Stomach (tissue), 9 donors: ENCODE results near the gene STAC2. TPM values are rescaled to one million over a fixed set of nuclear protein-coding genes. Genes with fewer than 3 reads are reported as not detected.

Source experiments
- DNase-seq, 2 donors: peaks; one replicate each; pipeline versions ENCODE4 v3.0.0 to v3.0.0-alpha.2; 2013 to 2019
- H3K27ac ChIP-seq, 5 donors: fragments of 200-600 bp in 4 of 5; sonication (generic) in 4 of 5; one replicate each; pipeline ENCODE4 v1.5.1; 2013 to 2019; ENCODE audit warnings: mild to moderate bottlenecking in 1 of 5, moderate library complexity in 1 of 5
- H3K27me3 ChIP-seq, 3 donors: fragments of 200-600 bp; sonication (generic); one replicate each; pipeline ENCODE4 v1.5.1; 2017 to 2019; ENCODE audit warnings: mixed run types in 1 of 3
- H3K36me3 ChIP-seq, 4 donors: fragments of 200-600 bp; sonication (generic); 1 replicate in 3 of 4; 2 replicates in 1 of 4; pipeline ENCODE4 v1.5.1; 2016 to 2019
- H3K4me1 ChIP-seq, 4 donors: fragments of 200-600 bp; sonication (generic); one replicate each; pipeline ENCODE4 v1.5.1; 2016 to 2019
- H3K4me3 ChIP-seq, 4 donors: fragments of 200-600 bp; sonication (generic) in 3 of 4; one replicate each; pipeline ENCODE4 v1.5.1; 2016 to 2019; ENCODE audit warnings: mild to moderate bottlenecking in 1 of 4
- H3K9me3 ChIP-seq, 4 donors: fragments of 200-600 bp; sonication (generic); one replicate each; pipeline ENCODE4 v1.5.1; 2016 to 2019
- CTCF ChIP-seq, 7 experiments: fragments of 450-650 bp in 4 of 7; fragments of 200-600 bp in 3 of 7; sonication (generic) in 3 of 7; IDR thresholded peaks; one replicate each; pipeline ENCODE4 v1.5.1; 2016 to 2019; ENCODE audit warnings: antibody characterized with exemption in 7 of 7, control low read depth in 2 of 7, mild to moderate bottlenecking in 1 of 7
- EP300 ChIP-seq: sonication (generic); formaldehyde crosslinking; IDR thresholded peaks from one replicate; pipeline ENCODE4 v1.6.1; 2017; ENCODE audit warnings: antibody characterized with exemption
- POLR2A ChIP-seq, 4 donors: fragments of 450-650 bp; IDR thresholded peaks; one replicate each; pipeline ENCODE4 v1.6.1; 2016; ENCODE audit warnings: antibody characterized with exemption in 4 of 4, control low read depth in 2 of 4, mild to moderate bottlenecking in 1 of 4, moderate library complexity in 1 of 4
- POLR2AphosphoS5 ChIP-seq, 3 donors: sonication (generic); formaldehyde crosslinking; IDR thresholded peaks; one replicate each; pipeline ENCODE4 v1.6.1; 2016; ENCODE audit warnings: antibody characterized with exemption in 3 of 3
- WGBS, 5 donors: extraction: QIAGEN DNeasy Blood & Tissue Kit in 3 of 5; methylation state at CpG; one replicate each; pipeline versions ENCODE4 v1.1.5 to v1.1.7; 2013 to 2018; 5-methylcytosine and 5-hydroxymethylcytosine counted together
- intact Hi-C: fragments of 100-400 bp; cut with DNase I; formaldehyde crosslinking; loops from one replicate; pipeline ENCODE4 v1.15.1; 2023; ENCODE audit warnings: low total_unique reads
- polyA plus RNA-seq, 3 donors: library from polyadenylated mRNA; stranded (reverse); fragments of 200-250 nt; gene quantifications; one replicate each; pipeline ENCODE4 v1.2.3, GENCODE V29; 2013
- total RNA-seq, 5 donors: library from RNA; depleted of rRNA; stranded (reverse); fragments of >200 nt; gene quantifications; one replicate each; pipeline versions ENCODE4 v1.1.0 to v1.2.3, GENCODE V29; 2014 to 2016
- donor health status: healthy with polysubstance abuse.
- donor health status: Bipolar disorder and iron deficiency.
- donor health status: healthy.

Gene STAC2
- total and polyA plus RNA-seq, 8 donors = under 0.01 to 0.20 (median 0.15) TPM; not detected in 5

- Histone ChIP-seq H3K4me3 (peak overlapping the region; percentile 70 to 83 (median 78)), H3K9me3 (no peaks in the 10 kb centered on the region), H3K27me3 (no peaks in the 10 kb centered on the region), H3K36me3 (peaks cover 19 to 31% (median 27%) of the 10 kb centered on the region in 4 donors), H3K4me1 (peaks cover 38 to 84% (median 67%) of the 10 kb centered on the region in 4 donors), H3K27ac (peak overlapping the region in 4 of 5 donors; percentile 74 to 97 (median 96))
- TF ChIP-seq EP300 = no peak
- no peak for TF ChIP-seq CTCF (IDR thresholded peaks at IDR 0.05)
- no peak for TF ChIP-seq POLR2A (IDR thresholded peaks at IDR 0.05)
- no peak for TF ChIP-seq POLR2AphosphoS5 (IDR thresholded peaks at IDR 0.05)
- 60 to 79% (median 66%) methylated on average over 4 of the region's 4 CpGs for WGBS, 5 donors
- intact Hi-C loops = no loop called here
- no peak for DNase-seq
Observed at GRCh38 chr17:39198186-39198566, 27.6 kb downstream of the STAC2 start.

GRCh38 chr17:39197380-39198185, 28.2 kb downstream of the STAC2 start, which contains the start of gene CACNB1:
Gene CACNB1, minus strand, starts transcription at chr17:39197669. Its CDS starts 174 bp downstream, at chr17:39197495.
- H3K36me3 ChIP-seq = peaks cover 13 to 31% (median 26%) of the 10 kb centered on the region in 4 donors
- TF ChIP-seq POLR2AphosphoS5 (IDR thresholded peaks at IDR 0.05) (peak in 2 of 3 donors; percentile 41 to 62), EP300 (no peak)
- peak; percentile 72 to 94 for DNase-seq
- no peaks in the 10 kb centered on the region for H3K9me3 ChIP-seq
- H3K27me3 ChIP-seq = no peaks in the 10 kb centered on the region
- H3K4me3 ChIP-seq = peak within 1 kb of the TSS; percentile 70 to 83 (median 78)
- intact Hi-C loops = no loop called here
- 0 to 1% (median 1%) methylated on average over 5 to 55 of the region's 55 CpGs for WGBS, 5 donors
- H3K4me1 ChIP-seq = peaks cover 38 to 78% (median 65%) of the 10 kb centered on the region in 4 donors
- peak within 1 kb of the TSS; percentile 67 to 97 (median 96) for H3K27ac ChIP-seq

- intact Hi-C loops = no loop called here
- DNase-seq = peak in 1 of 2 donors; percentile 69
- Histone ChIP-seq H3K27ac (peak overlapping the region in 4 of 5 donors; percentile 74 to 97 (median 96)), H3K4me3 (peak overlapping the region; percentile 70 to 83 (median 78)), H3K36me3 (peaks cover 5 to 31% (median 26%) of the 10 kb centered on the region in 4 donors), H3K4me1 (peaks cover 38 to 70% (median 59%) of the 10 kb centered on the region in 4 donors), H3K9me3 (no peaks in the 10 kb centered on the region), H3K27me3 (no peaks in the 10 kb centered on the region)
- TF ChIP-seq POLR2A (IDR thresholded peaks at IDR 0.05) (no peak), CTCF (IDR thresholded peaks at IDR 0.05) (no peak), EP300 (no peak), POLR2AphosphoS5 (IDR thresholded peaks at IDR 0.05) (no peak)
- 1 to 3% (median 1%) methylated on average over 12 to 30 of the region's 30 CpGs for WGBS, 5 donors
Observed at GRCh38 chr17:39196808-39197291, 28.9 kb downstream of the STAC2 start.

- intact Hi-C loops = no loop called here
- Histone ChIP-seq H3K27ac (peak overlapping the region in 3 of 5 donors; percentile 10 to 97 (median 97)), H3K4me3 (peak overlapping the region; percentile 70 to 83 (median 78)), H3K9me3 (no peaks in the 10 kb centered on the region), H3K27me3 (no peaks in the 10 kb centered on the region), H3K36me3 (peaks cover under 1 to 31% (median 26%) of the 10 kb centered on the region in 4 donors), H3K4me1 (peaks cover 34 to 65% (median 54%) of the 10 kb centered on the region in 4 donors)
- 37 to 45% (median 41%) methylated on average over 6 to 8 of the region's 8 CpGs for WGBS, 5 donors
- TF ChIP-seq CTCF (IDR thresholded peaks at IDR 0.05) (no peak), POLR2A (IDR thresholded peaks at IDR 0.05) (no peak), EP300 (no peak), POLR2AphosphoS5 (IDR thresholded peaks at IDR 0.05) (no peak)
- DNase-seq = peak in 1 of 2 donors; percentile 50
Observed at GRCh38 chr17:39196241-39196807, 29.4 kb downstream of the STAC2 start.
